22Rv1 (cell line): ENCODE data around the gene TBC1D5.

Experiments used
- CTCF ChIP-seq: fragments of 450-650 bp; IDR thresholded peaks from 2 replicates; pipeline ENCODE4 v1.5.1; 2017; ENCODE audit warnings: mild to moderate bottlenecking
- ZFX ChIP-seq: fragments of 450-650 bp; IDR thresholded peaks from 2 replicates; pipeline ENCODE4 v1.6.1; 2017; ENCODE audit warnings: antibody characterized with exemption, borderline replicate concordance

- no peak for TF ChIP-seq ZFX
- no peak for TF ChIP-seq CTCF
These were observed 538.3 kb downstream of the TBC1D5 start for GRCh38 chr3:17204049-17204650.
